Mammary epithelial cell (primary cell): ENCODE results near the gene CDK5RAP1.

Experiments used
- CTCF ChIP-seq, 2 donors: IDR thresholded peaks in 1 of 2; conservative IDR thresholded peaks in 1 of 2; 2 replicates each; pipeline ENCODE4 v1.5.1; 2011 to 2012; ENCODE audit warnings: inconsistent platforms in 2 of 2, low read length in 2 of 2, mild to moderate bottlenecking in 2 of 2, control low read depth in 1 of 2, low read depth in 1 of 2; ENCODE audit not compliant: insufficient read depth in 1 of 2; ENCODE audit errors: extremely low read depth in 1 of 2
- EZH2 ChIP-seq: IDR thresholded peaks from 2 replicates; pipeline ENCODE4 v1.6.1; 2012; ENCODE audit warnings: low read length, inconsistent platforms, borderline replicate concordance

GRCh38 chr20:33309631-33310030, 91.7 kb downstream of the CDK5RAP1 start:
- no peak for TF ChIP-seq EZH2
- TF ChIP-seq CTCF (conservative IDR thresholded peaks at IDR 0.05 in 1 of 2, IDR thresholded peaks at IDR 0.05 in 1 of 2; ENCODE audit: extremely low read depth in 1 of 2, insufficient read depth in 1 of 2, low read depth in 1 of 2, low read length in 2 of 2) = no peak
